HepG2 (cell line): Measurements from ENCODE around the gene CCNL1. TPM values are rescaled to one million over a fixed set of nuclear protein-coding genes. Genes with fewer than 3 reads are reported as not detected.

Experiments used
- AHR ChIP-seq: IDR thresholded peaks from 2 replicates; pipeline ENCODE4 v1.6.1; 2018; ENCODE audit warnings: missing genetic modification reagents, missing compliant biosample characterization
- ETV5 ChIP-seq: IDR thresholded peaks from 2 replicates; pipeline ENCODE4 v1.6.1; 2018; ENCODE audit warnings: missing biosample characterization, missing genetic modification reagents, inconsistent platforms, borderline replicate concordance
- IKZF5 ChIP-seq: IDR thresholded peaks from 2 replicates; pipeline ENCODE4 v1.6.1; 2018; ENCODE audit warnings: missing genetic modification reagents, mild to moderate bottlenecking, missing compliant biosample characterization
- KLF16 ChIP-seq, 2 experiments: sonication (generic) in 1 of 2; formaldehyde crosslinking in 1 of 2; IDR thresholded peaks; 2 replicates each; pipeline versions ENCODE4 v1.6.1 to v1.8.0; 2016 to 2023; ENCODE audit warnings: missing genetic modification reagents in 2 of 2, missing compliant biosample characterization in 1 of 2
- KLF9 ChIP-seq: IDR thresholded peaks from 2 replicates; pipeline ENCODE4 v1.6.1; 2016; ENCODE audit warnings: low read depth
- MYNN ChIP-seq: sonication (generic); formaldehyde crosslinking; IDR thresholded peaks from 2 replicates; pipeline ENCODE4 v1.4.0; 2020; ENCODE audit warnings: mild to moderate bottlenecking, low read depth, missing genetic modification reagents
- NCOA2 ChIP-seq: sonication (generic); formaldehyde crosslinking; IDR thresholded peaks from 2 replicates; pipeline ENCODE4 v1.8.0; 2022; ENCODE audit warnings: inconsistent platforms
- SNAPC4 ChIP-seq: sonication (generic); formaldehyde crosslinking; IDR thresholded peaks from 2 replicates; pipeline ENCODE4 v1.4.0; 2020; ENCODE audit warnings: mild to moderate bottlenecking, missing genetic modification reagents
- TFDP1 ChIP-seq: IDR thresholded peaks from 2 replicates; pipeline ENCODE4 v1.6.1; 2016; ENCODE audit warnings: missing compliant biosample characterization, missing genetic modification reagents, borderline replicate concordance
- TRIM24 ChIP-seq: sonication (generic); formaldehyde crosslinking; IDR thresholded peaks from 2 replicates; pipeline ENCODE4 v1.8.0; 2022; ENCODE audit warnings: mild to moderate bottlenecking, missing genetic modification reagents
- ZFP90 ChIP-seq: sonication (generic); formaldehyde crosslinking; IDR thresholded peaks from 2 replicates; pipeline ENCODE4 v1.8.0; 2022; ENCODE audit warnings: missing genetic modification reagents, mild to moderate bottlenecking, inconsistent platforms, borderline replicate concordance
- ZKSCAN1 ChIP-seq: fragments of 150-350 bp; IDR thresholded peaks from 2 replicates; pipeline ENCODE4 v1.6.1; 2014; ENCODE audit warnings: low read length
- ZMAT3 ChIP-seq: sonication (generic); formaldehyde crosslinking; conservative IDR thresholded peaks from 2 replicates; pipeline ENCODE4 v1.7.0; 2021; ENCODE audit warnings: missing genetic modification reagents
- ZNF335 ChIP-seq: sonication (generic); formaldehyde crosslinking; IDR thresholded peaks from 2 replicates; pipeline ENCODE4 v1.4.0; 2020; ENCODE audit warnings: missing genetic modification reagents
- ZNF512B ChIP-seq: sonication (generic); formaldehyde crosslinking; IDR thresholded peaks from 2 replicates; pipeline ENCODE4 v1.5.1; 2020; ENCODE audit warnings: missing genetic modification reagents, mild to moderate bottlenecking, borderline replicate concordance
- ZNF570 ChIP-seq: sonication (generic); formaldehyde crosslinking; IDR thresholded peaks from 2 replicates; pipeline ENCODE4 v1.4.0; 2020; ENCODE audit warnings: mild to moderate bottlenecking, missing genetic modification reagents, borderline replicate concordance
- ZNF615 ChIP-seq: sonication (generic); formaldehyde crosslinking; IDR thresholded peaks from 2 replicates; pipeline ENCODE4 v1.5.0; 2020; ENCODE audit warnings: mild to moderate bottlenecking, missing genetic modification reagents, borderline replicate concordance
- polyA plus RNA-seq, 8 experiments: library from polyadenylated mRNA; depleted of rRNA in 3 of 8; stranded (reverse) in 7 of 8; unstranded in 1 of 8; fragments of >200 nt; fragmentation: Illumina TruSeq in 4 of 8; extraction: Trizol in 4 of 8; gene quantifications; 2 replicates each; pipeline versions ENCODE4 v1.2.1 to v1.2.3, GENCODE V29; 2011 to 2016; ENCODE audit warnings: low read depth in 4 of 8, missing spikeins in 1 of 8, mixed read lengths in 1 of 8; ENCODE audit not compliant: insufficient read depth in 1 of 8
- total RNA-seq, 5 experiments: library from RNA; depleted of rRNA; stranded (reverse); fragments of >200 nt; fragmentation: Illumina TruSeq; extraction: Trizol; gene quantifications; 2 replicates each; pipeline ENCODE4 v1.2.3, GENCODE V29; 2016; ENCODE audit warnings: low read depth in 1 of 5

The CCNL1 gene
- total and polyA plus RNA-seq, 2 of the 13 experiments (the other 11 are each of a cell fraction or from before 2014, with no cell fraction given) = 151 to 303 TPM

GRCh38 chr3:157128771-157129681 is 30.9 kb downstream of the CCNL1 start (continued):
- no peak for TF ChIP-seq ZKSCAN1
- no peak for TF ChIP-seq ZNF335 (CRISPR knock-in tag)
- TF ChIP-seq ZFP90 = peak; percentile 24; the same call in 1 of the 2 replicates
- no peak; the same call in 1 of the 2 replicates for TF ChIP-seq ETV5 (CRISPR knock-in tag)
- TF ChIP-seq SNAPC4 = no peak
- 0 out of 4 replicates have a peak, but pooled peaks of 1 of the 2 experiments have one; percentile 4 for TF ChIP-seq KLF16 (CRISPR knock-in tag; IDR thresholded peaks at IDR 0.05)
- TF ChIP-seq TFDP1 (CRISPR knock-in tag) = 0 out of 2 replicates have a peak, but pooled peaks have one; percentile 28
- TF ChIP-seq AHR (CRISPR knock-in tag) = no peak
- no peak for TF ChIP-seq IKZF5
- 0 out of 2 replicates have a peak, but pooled peaks have one; percentile 43 for TF ChIP-seq ZNF615
- TF ChIP-seq KLF9 = no peak
- TF ChIP-seq ZMAT3 (CRISPR knock-in tag) = 0 out of 2 replicates have a peak, but pooled peaks have one; percentile 14
- TF ChIP-seq ZNF512B (CRISPR knock-in tag) = 0 out of 2 replicates have a peak, but pooled peaks have one; percentile 21
- TF ChIP-seq NCOA2 (CRISPR knock-in tag) = no peak
- TF ChIP-seq MYNN (CRISPR knock-in tag) = 0 out of 2 replicates have a peak, but pooled peaks have one; percentile 28
- TF ChIP-seq ZNF570 (CRISPR knock-in tag) = no peak
- no peak for TF ChIP-seq TRIM24
